Fibroblast of villous mesenchyme (primary cell): ENCODE measurements around the gene CD6. TPM values are rescaled to one million over a fixed set of nuclear protein-coding genes. Genes with fewer than 3 reads are reported as not detected.

ENCODE experiments used
- DNase-seq: peaks from one replicate; pipeline ENCODE4 v3.0.0-alpha.2; 2010; ENCODE audit warnings: low read depth
- H3K4me3 ChIP-seq: 2 replicates; pipeline ENCODE4 v1.5.1; 2011; ENCODE audit warnings: low read depth, mild to moderate bottlenecking, low read length
- CTCF ChIP-seq: IDR thresholded peaks from 2 replicates; pipeline ENCODE4 v1.5.1; 2012; ENCODE audit warnings: low read depth, mild to moderate bottlenecking, low read length; ENCODE audit not compliant: insufficient read depth
- total RNA-seq: library from RNA; depleted of rRNA; stranded (reverse); fragments of >200 nt; gene quantifications from 2 replicates; pipeline ENCODE4 v1.2.3, GENCODE V29; 2012

The CD6 gene
- total RNA-seq, 1 donor = not detected

DNA sequence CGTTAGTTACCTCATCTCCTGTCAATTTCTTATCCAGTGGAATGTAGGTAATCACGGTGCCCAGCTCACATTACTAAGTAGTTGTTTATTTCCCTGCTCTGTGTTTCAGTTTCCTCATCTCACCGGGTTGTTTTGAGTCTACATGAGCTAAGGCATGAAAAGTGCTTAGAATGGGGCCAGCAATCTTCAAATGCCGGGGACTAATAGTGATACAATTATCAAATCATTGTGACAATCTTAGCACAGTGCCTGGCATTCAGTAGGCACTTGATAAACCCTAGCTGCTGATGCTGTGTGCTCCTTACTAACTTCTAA is 77.5 kb downstream of the CD6 start:
- TF ChIP-seq CTCF = no peak
- no peak overlapping the region for H3K4me3 ChIP-seq
- no peak for DNase-seq

GRCh38 chr11:61049859-61050258 is 78.4 kb downstream of the CD6 start:
- TF ChIP-seq CTCF = no peak
- no peak for DNase-seq
- H3K4me3 ChIP-seq = no peak overlapping the region

- DNase-seq = no peak
- TF ChIP-seq CTCF = no peak
Measured at GRCh38 chr11:61052182-61052972, 80.9 kb downstream of the CD6 start.

GRCh38 chr11:61053191-61053590 is 81.7 kb downstream of the CD6 start:
- H3K4me3 ChIP-seq = no peak overlapping the region
- DNase-seq = no peak
- no peak for TF ChIP-seq CTCF

More at GRCh38 chr11:61052182-61052972, 80.9 kb downstream of the CD6 start:
- H3K4me3 ChIP-seq = no peak overlapping the region

DNA sequence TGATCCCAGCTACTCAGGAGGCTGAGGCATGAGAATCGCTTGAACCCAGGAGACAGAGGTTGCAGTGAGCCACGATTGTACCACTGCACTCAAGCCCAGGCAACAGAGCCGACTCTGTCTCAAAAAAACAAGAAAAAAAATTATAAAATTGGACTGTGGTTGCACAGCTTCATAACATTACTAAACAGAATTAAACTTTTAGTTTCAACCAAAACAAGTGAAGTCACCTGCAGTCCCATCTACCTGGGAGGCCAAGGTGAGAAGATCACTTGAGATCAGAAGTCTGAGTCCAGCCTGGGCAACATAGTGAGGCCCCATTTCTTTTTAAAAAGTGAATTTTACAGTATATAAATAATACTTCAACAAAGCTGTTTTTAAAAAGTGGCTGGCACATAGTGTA is 83.0 kb downstream of the CD6 start:
- no peak for TF ChIP-seq CTCF
- DNase-seq = no peak

DNA sequence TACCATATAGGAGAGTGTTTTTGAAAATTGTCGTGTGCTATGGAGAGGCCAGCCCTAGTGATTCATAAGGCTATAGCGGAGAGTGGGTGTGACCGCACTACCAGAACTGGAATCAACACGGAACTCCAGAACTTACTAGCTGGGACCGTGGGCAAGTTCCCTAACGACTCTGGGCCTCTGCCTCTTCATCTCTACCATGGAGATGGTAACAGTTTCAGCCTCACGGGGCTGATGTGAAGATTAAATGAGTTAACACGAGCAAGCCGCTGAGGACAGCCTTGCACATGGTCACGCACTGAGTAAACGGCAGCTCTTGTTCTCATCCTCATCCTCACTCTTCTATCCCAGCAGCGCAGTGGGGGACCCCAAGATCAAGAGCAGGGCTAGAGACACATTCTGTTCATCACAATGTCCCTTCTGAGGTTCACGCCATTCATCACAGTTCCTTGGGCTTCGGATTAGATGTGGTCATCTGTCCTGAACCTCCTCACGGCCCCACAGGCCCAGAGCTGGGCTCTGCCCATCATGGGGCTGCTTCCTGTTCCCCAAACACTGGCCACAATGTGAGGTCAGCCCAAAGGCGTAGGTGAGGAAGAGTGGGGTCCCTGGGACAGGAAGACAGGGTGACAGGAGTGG is 83.6 kb downstream of the CD6 start:
- no peak overlapping the region for H3K4me3 ChIP-seq
- DNase-seq = no peak
- no peak for TF ChIP-seq CTCF

More for the DNA sequence above, 83.0 kb downstream of the CD6 start:
- no peak overlapping the region for H3K4me3 ChIP-seq
